ENCODE data around the gene OPA1. TPM values are rescaled to one million over a fixed set of nuclear protein-coding genes. Genes with fewer than 3 reads are reported as not detected.

OPA1 gene
- total and polyA plus RNA-seq, 2 of the 4 experiments (the other 2 are of a cell fraction), result 17.8 to 73.7 TPM

- no peak overlapping the region for H3K4ac ChIP-seq (ENCODE audit: low read depth, low read length)
- no peak overlapping the region for H3K4me2 ChIP-seq (ENCODE audit: low read depth, low read length)
- dilution Hi-C loops (cut with HindIII; ENCODE audit: low sequenced_read_pairs, unreplicated experiment), result no loop called here
- H2AFZ ChIP-seq (replicated peaks; ENCODE audit: low read length, poor library complexity), result no peak overlapping the region
- H4K8ac ChIP-seq (ENCODE audit: low read depth in 2 of 2, low read length in 2 of 2), result no peak overlapping the region
- CTCF ChIA-PET, result interaction anchor here (0.5 to 1.7 kb wide), 10 partner anchors 8 to 1008 kb away, joined by 3 to 7 read pairs (median 4); no protein-coding TSS in a partner anchor
- no peaks in the 10 kb centered on the region for H3K9me3 ChIP-seq (ENCODE audit: control insufficient read depth, insufficient read depth, low read length)
- DNase-seq (peak; percentile 64), ATAC-seq (ENCODE audit: low read depth) (peak; percentile 96)
- H4K5ac ChIP-seq (ENCODE audit: low read depth, low read length), result no peak overlapping the region
- no peaks in the 10 kb centered on the region for H3K9me1 ChIP-seq (ENCODE audit: insufficient read depth, low read length)
- no peak overlapping the region for H2BK15ac ChIP-seq (ENCODE audit: low read depth, low read length)
- no peak overlapping the region for H3K18ac ChIP-seq (ENCODE audit: low read depth, low read length)
- TF ChIP-seq, protein P1, sequence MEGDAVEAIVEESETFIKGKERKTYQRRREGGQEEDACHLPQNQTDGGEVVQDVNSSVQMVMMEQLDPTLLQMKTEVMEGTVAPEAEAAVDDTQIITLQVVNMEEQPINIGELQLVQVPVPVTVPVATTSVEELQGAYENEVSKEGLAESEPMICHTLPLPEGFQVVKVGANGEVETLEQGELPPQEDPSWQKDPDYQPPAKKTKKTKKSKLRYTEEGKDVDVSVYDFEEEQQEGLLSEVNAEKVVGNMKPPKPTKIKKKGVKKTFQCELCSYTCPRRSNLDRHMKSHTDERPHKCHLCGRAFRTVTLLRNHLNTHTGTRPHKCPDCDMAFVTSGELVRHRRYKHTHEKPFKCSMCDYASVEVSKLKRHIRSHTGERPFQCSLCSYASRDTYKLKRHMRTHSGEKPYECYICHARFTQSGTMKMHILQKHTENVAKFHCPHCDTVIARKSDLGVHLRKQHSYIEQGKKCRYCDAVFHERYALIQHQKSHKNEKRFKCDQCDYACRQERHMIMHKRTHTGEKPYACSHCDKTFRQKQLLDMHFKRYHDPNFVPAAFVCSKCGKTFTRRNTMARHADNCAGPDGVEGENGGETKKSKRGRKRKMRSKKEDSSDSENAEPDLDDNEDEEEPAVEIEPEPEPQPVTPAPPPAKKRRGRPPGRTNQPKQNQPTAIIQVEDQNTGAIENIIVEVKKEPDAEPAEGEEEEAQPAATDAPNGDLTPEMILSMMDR (conservative IDR thresholded peaks at IDR 0.05; ENCODE audit: low read depth, low read length), result peak; percentile 83
- peak; percentile 29; the same call in 1 of the 2 replicates for TF ChIP-seq POLR2A (IDR thresholded peaks at IDR 0.05; ENCODE audit: low read depth, low read length)
- TF ChIP-seq MAFK (IDR thresholded peaks at IDR 0.05; ENCODE audit: low read depth, low read length), result no peak
- TF ChIP-seq SMC3 (IDR thresholded peaks at IDR 0.05; ENCODE audit: low read depth, low read length), result peak; percentile 69
- TF ChIP-seq, protein P2, sequence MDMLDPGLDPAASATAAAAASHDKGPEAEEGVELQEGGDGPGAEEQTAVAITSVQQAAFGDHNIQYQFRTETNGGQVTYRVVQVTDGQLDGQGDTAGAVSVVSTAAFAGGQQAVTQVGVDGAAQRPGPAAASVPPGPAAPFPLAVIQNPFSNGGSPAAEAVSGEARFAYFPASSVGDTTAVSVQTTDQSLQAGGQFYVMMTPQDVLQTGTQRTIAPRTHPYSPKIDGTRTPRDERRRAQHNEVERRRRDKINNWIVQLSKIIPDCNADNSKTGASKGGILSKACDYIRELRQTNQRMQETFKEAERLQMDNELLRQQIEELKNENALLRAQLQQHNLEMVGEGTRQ (IDR thresholded peaks at IDR 0.05; ENCODE audit: low read depth, low read length), result no peak
- no peak for TF ChIP-seq NFE2L2 (IDR thresholded peaks at IDR 0.05; ENCODE audit: low read depth, low read length)
- TF ChIP-seq RFX5 (IDR thresholded peaks at IDR 0.05; ENCODE audit: low read depth, low read length), result no peak
- no peak for TF ChIP-seq ELK1 (IDR thresholded peaks at IDR 0.05; ENCODE audit: borderline replicate concordance, low read depth, low read length)
- TF ChIP-seq MAZ (IDR thresholded peaks at IDR 0.05; ENCODE audit: borderline replicate concordance, low read depth, low read length), result no peak
- peak; percentile 84 for TF ChIP-seq RAD21 (IDR thresholded peaks at IDR 0.05; ENCODE audit: low read length)
- no peaks in the 10 kb centered on the region for H3K4me1 ChIP-seq (ENCODE audit: control insufficient read depth, insufficient read depth, low read length)
- BruUV-seq (replicated peaks), result no TSS peak
- H3K36me3 ChIP-seq (ENCODE audit: control insufficient read depth, insufficient read depth, low read length), result no peaks in the 10 kb centered on the region
- no peak overlapping the region for H3K56ac ChIP-seq (ENCODE audit: extremely low read depth, insufficient read depth, low read length)
- in situ Hi-C loops (cut with MboI; ENCODE audit: low sequenced_read_pairs), result loop anchor here (5.0 to 10.0 kb wide), 3 partner anchors 760 to 1108 kb away; no protein-coding TSS in a partner anchor
- H2BK20ac ChIP-seq (ENCODE audit: low read depth, low read length), result no peak overlapping the region
- no CpG with 5 or more reads among the region's 10 CpGs for WGBS, 2 experiments (ENCODE audit: extremely low coverage in 2 of 2, insufficient read length in 1 of 2)
- POLR2A ChIA-PET (ENCODE audit: unreplicated experiment), result no interaction called here
- intact Hi-C loops (cut with micrococcal nuclease), result loop anchor here (1.0 to 5.0 kb wide), 6 partner anchors 111 to 1105 kb away; partner anchors contain the start of gene MB21D2
- no peak overlapping the region for H3K23ac ChIP-seq (ENCODE audit: low read depth, low read length)
- H2BK5ac ChIP-seq (ENCODE audit: low read depth, low read length, poor library complexity, severe bottlenecking), result no peak overlapping the region
- H3K9ac ChIP-seq (ENCODE audit: low read depth, low read length), result no peak overlapping the region
- H2BK120ac ChIP-seq (ENCODE audit: low read depth, low read length), result no peak overlapping the region
- H3K14ac ChIP-seq (replicated peaks; ENCODE audit: low read depth, low read length), result no peak overlapping the region
- H2AK5ac ChIP-seq (ENCODE audit: low read depth, low read length), result no peak overlapping the region
- H3K27me3 ChIP-seq (ENCODE audit: control insufficient read depth, insufficient read depth, low read length), result 0 out of 2 replicates have a peak, but pooled peaks cover 2% of the 10 kb centered on the region
- H3K27ac ChIP-seq (ENCODE audit: insufficient read depth, low read length), result no peak overlapping the region
- H3K4me3 ChIP-seq (ENCODE audit: insufficient read depth, low read depth, low read length), result no peak overlapping the region
- no peaks in the 10 kb centered on the region for H3K79me1 ChIP-seq (ENCODE audit: low read depth in 1 of 2, low read length in 2 of 2)
- no peak overlapping the region for H2AK9ac ChIP-seq (replicated peaks; ENCODE audit: low read depth, low read length, poor library complexity)
- no peak overlapping the region for H4K91ac ChIP-seq (ENCODE audit: insufficient read depth, low read depth, low read length)
- H4K20me1 ChIP-seq (ENCODE audit: insufficient read depth, low read length), result no peaks in the 10 kb centered on the region
Measured at GRCh38 chr3:193572426-193572908, 20.5 kb upstream of the OPA1 start.
